Vagina (tissue), 2 donors: ENCODE measurements around the gene PLEKHG7. TPM values are rescaled to one million over a fixed set of nuclear protein-coding genes. Genes with fewer than 3 reads are reported as not detected.

Experiments
- DNase-seq, 2 donors: peaks; one replicate each; pipeline ENCODE4 v3.0.0-alpha.2; 2017; ENCODE audit errors: extremely low spot score in 2 of 2
- H3K27ac ChIP-seq: fragments of 200-600 bp; sonication (generic); one replicate; pipeline ENCODE4 v1.5.1; 2019
- H3K27me3 ChIP-seq: fragments of 200-600 bp; sonication (generic); one replicate; pipeline ENCODE4 v1.5.1; 2019
- H3K36me3 ChIP-seq, 2 donors: fragments of 200-600 bp; sonication (generic); one replicate each; pipeline ENCODE4 v1.5.1; 2017 to 2019
- H3K4me1 ChIP-seq: fragments of 200-600 bp; sonication (generic); one replicate; pipeline ENCODE4 v1.5.1; 2019
- H3K4me3 ChIP-seq, 2 donors: fragments of 200-600 bp; sonication (generic); 1 replicate in 1 of 2; 2 replicates in 1 of 2; pipeline ENCODE4 v1.5.1; 2016 to 2019
- H3K9me3 ChIP-seq: fragments of 200-600 bp; sonication (generic); one replicate; pipeline ENCODE4 v1.5.1; 2019
- CTCF ChIP-seq, 3 experiments: fragments of 450-650 bp in 2 of 3; fragments of 200-600 bp in 1 of 3; sonication (generic) in 1 of 3; IDR thresholded peaks; one replicate each; pipeline ENCODE4 v1.5.1; 2017 to 2019; ENCODE audit warnings: antibody characterized with exemption in 3 of 3, mild to moderate bottlenecking in 2 of 3, moderate library complexity in 2 of 3
- POLR2A ChIP-seq, 2 donors: fragments of 450-650 bp; IDR thresholded peaks; one replicate each; pipeline ENCODE4 v1.6.1; 2017; ENCODE audit warnings: antibody characterized with exemption in 2 of 2, mild to moderate bottlenecking in 2 of 2, moderate library complexity in 2 of 2
- POLR2AphosphoS5 ChIP-seq, 2 donors: sonication (generic); formaldehyde crosslinking; IDR thresholded peaks; one replicate each; pipeline ENCODE4 v1.9.0; 2017; ENCODE audit warnings: antibody characterized with exemption in 2 of 2, mild to moderate bottlenecking in 2 of 2, low read depth in 1 of 2; ENCODE audit not compliant: insufficient read depth in 1 of 2
- intact Hi-C: fragments of 100-400 bp; cut with DNase I; formaldehyde crosslinking; loops from one replicate; pipeline ENCODE4 v1.15.1; 2023
- total RNA-seq: library from RNA; depleted of rRNA; stranded (reverse); fragments of >200 nt; gene quantifications from one replicate; pipeline ENCODE4 v1.2.3, GENCODE V29; 2016

Gene PLEKHG7
- total RNA-seq, 1 donor from 2014 or later = not detected

GRCh38 chr12:92695577-92695976 is 7.2 kb upstream of the PLEKHG7 start:
- no peaks in the 10 kb centered on the region for H3K36me3 ChIP-seq
- H3K27me3 ChIP-seq = no peaks in the 10 kb centered on the region
- no peak for DNase-seq
- H3K27ac ChIP-seq = no peak overlapping the region
- no peaks in the 10 kb centered on the region for H3K4me1 ChIP-seq
- intact Hi-C loops = no loop called here
- no peaks in the 10 kb centered on the region for H3K9me3 ChIP-seq
- no peak overlapping the region for H3K4me3 ChIP-seq
- TF ChIP-seq POLR2A (IDR thresholded peaks at IDR 0.05) (no peak), CTCF (IDR thresholded peaks at IDR 0.05) (no peak), POLR2AphosphoS5 (IDR thresholded peaks at IDR 0.05; ENCODE audit: insufficient read depth in 1 of 2, low read depth in 1 of 2) (no peak)

GRCh38 chr12:92696216-92696615 is 6.6 kb upstream of the PLEKHG7 start:
- Histone ChIP-seq H3K4me3 (no peak overlapping the region), H3K27me3 (no peaks in the 10 kb centered on the region), H3K27ac (no peak overlapping the region), H3K4me1 (no peaks in the 10 kb centered on the region), H3K36me3 (no peaks in the 10 kb centered on the region), H3K9me3 (no peaks in the 10 kb centered on the region)
- TF ChIP-seq CTCF (IDR thresholded peaks at IDR 0.05) (no peak), POLR2AphosphoS5 (IDR thresholded peaks at IDR 0.05; ENCODE audit: insufficient read depth in 1 of 2, low read depth in 1 of 2) (no peak), POLR2A (IDR thresholded peaks at IDR 0.05) (no peak)
- intact Hi-C loops = no loop called here
- DNase-seq = no peak

- TF ChIP-seq CTCF (IDR thresholded peaks at IDR 0.05) = no peak
- TF ChIP-seq POLR2A (IDR thresholded peaks at IDR 0.05) = no peak
- no peak for TF ChIP-seq POLR2AphosphoS5 (IDR thresholded peaks at IDR 0.05; ENCODE audit: insufficient read depth in 1 of 2, low read depth in 1 of 2)
- intact Hi-C loops = no loop called here
Observed at GRCh38 chr12:92698474-92698873, 4.3 kb upstream of the PLEKHG7 start.

GRCh38 chr12:92701441-92701840 is 1.3 kb upstream of the PLEKHG7 start:
- Histone ChIP-seq H3K27me3 (no peaks in the 10 kb centered on the region), H3K27ac (no peak overlapping the region), H3K4me1 (no peaks in the 10 kb centered on the region), H3K9me3 (no peaks in the 10 kb centered on the region), H3K4me3 (no peak overlapping the region), H3K36me3 (no peaks in the 10 kb centered on the region)
- DNase-seq = no peak
- TF ChIP-seq POLR2AphosphoS5 (IDR thresholded peaks at IDR 0.05; ENCODE audit: insufficient read depth in 1 of 2, low read depth in 1 of 2) = no peak
- no peak for TF ChIP-seq POLR2A (IDR thresholded peaks at IDR 0.05)
- no peak for TF ChIP-seq CTCF (IDR thresholded peaks at IDR 0.05)
- intact Hi-C loops = no loop called here

More at GRCh38 chr12:92698474-92698873, 4.3 kb upstream of the PLEKHG7 start:
- DNase-seq = no peak
- H3K4me1 ChIP-seq = no peaks in the 10 kb centered on the region
- no peaks in the 10 kb centered on the region for H3K27me3 ChIP-seq
- H3K4me3 ChIP-seq = no peak overlapping the region
- H3K27ac ChIP-seq = no peak overlapping the region
- no peaks in the 10 kb centered on the region for H3K36me3 ChIP-seq
- H3K9me3 ChIP-seq = no peaks in the 10 kb centered on the region

GRCh38 chr12:92703786-92704185 is 997 bp downstream of the PLEKHG7 start:
- intact Hi-C loops = no loop called here
- no peak for TF ChIP-seq CTCF (IDR thresholded peaks at IDR 0.05)
- TF ChIP-seq POLR2A (IDR thresholded peaks at IDR 0.05) = no peak
- no peak for TF ChIP-seq POLR2AphosphoS5 (IDR thresholded peaks at IDR 0.05; ENCODE audit: insufficient read depth in 1 of 2, low read depth in 1 of 2)
- H3K27ac ChIP-seq = no peak overlapping the region
- no peaks in the 10 kb centered on the region for H3K4me1 ChIP-seq
- no peaks in the 10 kb centered on the region for H3K27me3 ChIP-seq
- no peak overlapping the region for H3K4me3 ChIP-seq
- no peaks in the 10 kb centered on the region for H3K9me3 ChIP-seq
- no peak for DNase-seq
- H3K36me3 ChIP-seq = no peaks in the 10 kb centered on the region
